ENCODE measurements around the gene NPDC1.

Gene NPDC1

DNA sequence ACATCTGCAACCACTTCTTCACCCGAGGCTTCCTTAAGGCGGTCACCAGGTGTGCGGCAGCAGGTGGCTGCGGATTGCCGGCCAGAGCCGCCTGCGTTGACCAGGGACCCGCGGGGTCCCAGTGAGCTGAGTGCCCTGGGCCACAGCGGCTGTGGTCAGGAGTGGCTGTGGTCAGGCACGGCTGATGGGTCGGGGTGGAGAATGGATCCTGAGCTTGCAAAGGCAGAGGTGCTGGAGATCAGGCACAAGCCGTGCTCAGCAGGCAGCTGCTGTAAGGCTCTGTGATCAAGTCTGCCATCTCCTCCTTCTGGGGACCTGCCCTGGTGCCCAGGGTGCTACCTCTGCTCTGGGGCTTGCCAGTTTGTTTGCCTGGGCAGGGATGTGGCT lies 33.4 kb upstream of the NPDC1 start:
- TF ChIP-seq, protein P1, sequence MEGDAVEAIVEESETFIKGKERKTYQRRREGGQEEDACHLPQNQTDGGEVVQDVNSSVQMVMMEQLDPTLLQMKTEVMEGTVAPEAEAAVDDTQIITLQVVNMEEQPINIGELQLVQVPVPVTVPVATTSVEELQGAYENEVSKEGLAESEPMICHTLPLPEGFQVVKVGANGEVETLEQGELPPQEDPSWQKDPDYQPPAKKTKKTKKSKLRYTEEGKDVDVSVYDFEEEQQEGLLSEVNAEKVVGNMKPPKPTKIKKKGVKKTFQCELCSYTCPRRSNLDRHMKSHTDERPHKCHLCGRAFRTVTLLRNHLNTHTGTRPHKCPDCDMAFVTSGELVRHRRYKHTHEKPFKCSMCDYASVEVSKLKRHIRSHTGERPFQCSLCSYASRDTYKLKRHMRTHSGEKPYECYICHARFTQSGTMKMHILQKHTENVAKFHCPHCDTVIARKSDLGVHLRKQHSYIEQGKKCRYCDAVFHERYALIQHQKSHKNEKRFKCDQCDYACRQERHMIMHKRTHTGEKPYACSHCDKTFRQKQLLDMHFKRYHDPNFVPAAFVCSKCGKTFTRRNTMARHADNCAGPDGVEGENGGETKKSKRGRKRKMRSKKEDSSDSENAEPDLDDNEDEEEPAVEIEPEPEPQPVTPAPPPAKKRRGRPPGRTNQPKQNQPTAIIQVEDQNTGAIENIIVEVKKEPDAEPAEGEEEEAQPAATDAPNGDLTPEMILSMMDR (conservative IDR thresholded peaks at IDR 0.05; ENCODE audit: low read depth, low read length): no peak

DNA sequence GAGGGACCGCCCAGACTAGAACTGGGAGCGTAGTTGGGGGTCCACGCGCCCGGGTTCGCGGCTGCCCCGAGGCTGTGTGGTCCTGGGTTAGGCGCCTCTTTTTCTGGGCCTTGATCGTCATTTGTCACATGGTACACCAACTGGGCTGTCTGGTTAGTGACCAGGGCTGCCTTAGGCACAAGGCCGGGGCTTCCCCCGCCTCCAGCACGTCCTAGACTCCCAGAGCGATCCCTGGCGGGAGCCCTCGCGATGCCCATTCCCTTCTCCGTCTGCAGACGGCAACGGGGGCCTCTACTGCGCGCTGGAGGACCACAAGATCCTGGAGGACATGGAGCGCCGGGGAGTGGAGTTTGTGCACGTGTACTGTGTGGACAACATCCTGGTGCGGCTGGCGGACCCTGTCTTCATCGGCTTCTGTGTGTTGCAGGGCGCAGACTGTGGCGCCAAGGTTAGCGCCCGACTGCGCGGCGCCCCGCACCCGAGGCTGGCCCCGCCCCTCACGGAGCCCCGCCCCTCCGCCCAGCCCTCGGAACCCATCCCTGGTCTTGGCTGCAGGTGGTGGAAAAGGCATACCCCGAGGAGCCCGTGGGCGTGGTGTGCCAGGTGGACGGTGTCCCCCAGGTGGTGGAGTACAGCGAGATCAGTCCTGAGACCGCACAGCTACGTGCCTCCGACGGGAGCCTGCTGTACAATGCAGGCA lies 32.9 kb upstream of the NPDC1 start:
- TF ChIP-seq, protein P1 (conservative IDR thresholded peaks at IDR 0.05; ENCODE audit: low read depth, low read length): no peak
- peak overlapping the region; percentile 74 for H3K4me3 ChIP-seq (ENCODE audit: low read depth, low read length)
- peak; percentile 9 for DNase-seq (ENCODE audit: low read depth)

More for the DNA sequence above, 33.4 kb upstream of the NPDC1 start:
- H3K4me3 ChIP-seq (ENCODE audit: low read depth, low read length): no peak overlapping the region
- no peak for DNase-seq (ENCODE audit: low read depth)

DNA sequence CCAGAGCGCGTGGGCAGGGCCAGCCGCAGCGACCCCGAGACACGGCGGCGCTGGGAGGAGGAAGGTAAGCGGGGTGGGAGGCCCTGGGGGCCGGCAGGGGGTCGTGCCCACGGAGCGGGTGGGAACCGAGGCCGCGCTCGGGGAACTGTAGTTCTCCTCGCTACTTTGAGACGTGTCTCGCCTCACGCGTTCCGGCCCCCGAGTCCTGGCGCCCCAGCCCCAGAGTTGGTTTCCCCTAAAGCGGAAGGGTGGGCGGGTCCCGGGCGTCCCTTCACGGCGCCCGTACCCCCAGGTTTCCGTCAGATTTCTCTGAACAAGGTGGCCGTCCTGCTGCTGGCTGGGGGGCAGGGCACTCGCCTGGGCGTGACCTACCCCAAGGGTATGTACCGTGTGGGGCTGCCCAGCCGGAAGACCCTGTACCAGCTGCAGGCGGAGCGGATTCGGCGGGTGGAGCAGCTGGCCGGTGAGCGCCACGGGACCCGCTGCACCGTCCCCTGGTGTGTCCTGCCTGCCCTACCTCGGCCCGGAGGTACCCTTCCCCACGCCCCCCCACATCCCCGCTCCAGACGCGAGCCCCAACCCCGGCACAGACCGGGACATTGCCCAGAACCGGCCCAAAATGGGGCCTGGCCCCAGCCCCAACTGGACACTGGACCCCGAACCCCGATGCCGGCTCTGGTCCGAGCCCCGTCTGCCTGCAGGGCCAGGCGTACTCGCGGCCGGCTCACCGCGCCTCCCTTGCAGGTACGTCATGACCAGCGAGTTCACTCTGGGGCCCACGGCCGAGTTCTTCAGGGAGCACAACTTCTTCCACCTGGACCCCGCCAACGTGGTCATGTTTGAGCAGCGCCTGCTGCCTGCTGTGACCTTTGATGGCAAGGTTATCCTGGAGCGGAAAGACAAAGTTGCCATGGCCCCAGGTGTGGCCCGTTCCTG lies 32.0 kb upstream of the NPDC1 start:
- TF ChIP-seq, protein P1 (conservative IDR thresholded peaks at IDR 0.05; ENCODE audit: low read depth, low read length): no peak
- DNase-seq (ENCODE audit: low read depth): peak; percentile 11
- peak overlapping the region; percentile 74 for H3K4me3 ChIP-seq (ENCODE audit: low read depth, low read length)

DNA sequence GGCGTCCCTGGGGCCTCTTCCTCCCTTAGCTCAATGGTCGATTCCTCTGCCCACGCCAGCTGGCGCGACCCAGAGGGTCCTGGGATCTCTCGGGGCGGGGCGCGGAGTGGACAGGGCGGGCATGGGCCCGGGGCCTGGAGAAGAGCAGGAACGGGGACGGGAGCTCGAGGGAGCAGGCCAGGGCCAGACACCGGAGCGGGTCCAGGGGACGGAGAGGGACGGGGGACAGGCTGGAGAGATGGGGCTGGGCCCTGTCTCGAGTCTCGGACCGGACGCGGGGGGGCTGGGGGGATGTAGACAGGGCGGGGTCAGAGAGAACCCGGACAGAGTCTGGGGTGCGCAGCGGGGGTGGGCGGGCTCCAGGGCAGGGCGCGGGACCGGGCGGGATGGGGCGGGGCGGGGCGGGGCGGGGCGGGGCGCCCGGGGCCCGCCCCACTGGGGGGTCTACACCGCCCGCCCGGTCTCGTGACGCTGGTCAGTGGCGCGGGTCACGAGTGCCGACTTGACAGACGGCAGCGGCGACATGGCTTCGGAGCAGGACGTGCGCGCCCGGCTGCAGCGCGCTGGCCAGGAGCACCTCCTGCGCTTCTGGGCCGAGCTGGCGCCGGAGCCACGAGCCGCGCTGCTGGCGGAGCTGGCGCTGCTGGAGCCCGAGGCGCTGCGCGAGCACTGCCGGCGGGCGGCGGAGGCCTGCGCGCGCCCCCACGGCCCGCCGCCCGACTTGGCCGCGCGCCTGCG lies 31.2 kb upstream of the NPDC1 start, which contains the start of gene UAP1L1:
TSS of gene UAP1L1 (plus strand) at position 508 of the 738 bp plus-strand sequence. CDS start at position 524, 16 bp downstream.
- H3K4me3 ChIP-seq (ENCODE audit: low read depth, low read length): peak within 1 kb of the TSS; percentile 74
- peak; percentile 55 for DNase-seq (ENCODE audit: low read depth)

DNA sequence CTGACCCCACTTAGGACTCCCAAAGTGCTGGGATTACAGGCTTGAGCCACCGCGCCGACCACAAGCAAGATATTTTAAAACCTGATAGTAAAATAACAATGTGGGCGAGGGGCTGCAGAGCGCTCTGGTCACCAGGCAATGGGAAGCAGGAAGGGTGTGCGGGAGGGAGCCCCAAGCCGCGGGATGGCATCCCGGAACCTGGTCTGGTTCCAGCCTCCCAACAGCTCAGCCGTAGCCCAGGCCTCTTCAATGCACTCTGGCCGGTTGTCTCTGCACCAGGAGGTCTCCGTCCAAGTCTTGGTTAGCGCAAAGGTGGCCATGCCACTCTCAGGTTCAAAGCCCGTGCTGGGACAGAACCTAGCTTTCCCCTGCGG lies 30.6 kb upstream of the NPDC1 start:
- H3K4me3 ChIP-seq (ENCODE audit: low read depth, low read length): peak overlapping the region; percentile 74
- DNase-seq (ENCODE audit: low read depth): no peak
- TF ChIP-seq, protein P1 (conservative IDR thresholded peaks at IDR 0.05; ENCODE audit: low read depth, low read length): no peak

More for the DNA sequence above, 31.2 kb upstream of the NPDC1 start, which contains the start of gene UAP1L1:
- TF ChIP-seq, protein P1 (conservative IDR thresholded peaks at IDR 0.05; ENCODE audit: low read depth, low read length): no peak

DNA sequence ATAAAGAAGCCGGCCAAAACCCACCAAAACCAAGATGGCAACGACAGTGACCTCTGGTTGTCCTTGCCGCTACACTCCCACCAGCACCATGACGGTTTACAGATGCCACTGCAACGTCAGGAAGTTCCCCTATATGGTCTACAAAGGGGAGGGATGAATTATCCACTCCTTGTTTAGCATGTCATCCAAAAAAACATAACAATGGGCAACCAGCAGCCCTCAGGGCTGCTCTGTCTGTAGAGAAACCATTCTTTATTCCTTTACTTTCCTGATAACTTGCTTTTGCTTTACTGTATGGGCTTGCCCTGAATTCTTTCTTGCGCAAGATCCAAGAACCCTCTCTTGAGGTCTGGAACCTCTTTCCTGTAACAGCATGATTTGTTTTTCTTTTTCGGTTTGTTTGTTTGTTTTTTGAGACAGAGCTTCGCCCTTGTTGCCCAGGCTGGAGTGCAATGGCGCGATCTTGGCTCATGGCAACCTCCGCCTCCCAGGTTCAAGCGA lies 29.3 kb upstream of the NPDC1 start:
- no peak for DNase-seq (ENCODE audit: low read depth)
- TF ChIP-seq, protein P1 (conservative IDR thresholded peaks at IDR 0.05; ENCODE audit: low read depth, low read length): no peak
- H3K4me3 ChIP-seq (ENCODE audit: low read depth, low read length): no peak overlapping the region
